Liver (tissue), 9 donors: ENCODE data around the gene CCDC12. TPM values are rescaled to one million over a fixed set of nuclear protein-coding genes. Genes with fewer than 3 reads are reported as not detected.

Experiments used
- DNase-seq: peaks from one replicate; pipeline ENCODE4 v3.0.0-alpha.2; 2017; ENCODE audit warnings: low spot score
- H3K27ac ChIP-seq, 2 donors: one replicate each; pipeline ENCODE4 v1.7.0; 2013; ENCODE audit warnings: inconsistent platforms in 2 of 2, low read length in 2 of 2, control low read depth in 1 of 2, low read depth in 1 of 2, mild to moderate bottlenecking in 1 of 2
- H3K27me3 ChIP-seq, 4 donors: one replicate each; pipeline versions ENCODE4 v1.6.1 to v1.7.0; 2013; ENCODE audit warnings: low read length in 3 of 4, inconsistent platforms in 1 of 4, mild to moderate bottlenecking in 1 of 4, moderate library complexity in 1 of 4; ENCODE audit not compliant: control insufficient read depth in 4 of 4, insufficient read depth in 4 of 4
- H3K36me3 ChIP-seq, 4 donors: one replicate each; pipeline versions ENCODE4 v1.6.1 to v1.7.0; 2013; ENCODE audit warnings: low read length in 3 of 4, mild to moderate bottlenecking in 3 of 4, low read depth in 1 of 4, moderate library complexity in 1 of 4; ENCODE audit not compliant: control insufficient read depth in 4 of 4, insufficient read depth in 3 of 4
- H3K4me1 ChIP-seq, 4 donors: one replicate each; pipeline versions ENCODE4 v1.6.1 to v1.7.0; 2013; ENCODE audit warnings: low read length in 3 of 4, mild to moderate bottlenecking in 3 of 4, moderate library complexity in 1 of 4; ENCODE audit not compliant: control insufficient read depth in 4 of 4, insufficient read depth in 4 of 4
- H3K4me3 ChIP-seq, 3 donors: one replicate each; pipeline versions ENCODE4 v1.6.1 to v1.7.0; 2013; ENCODE audit warnings: low read length in 3 of 3, control low read depth in 1 of 3, low read depth in 1 of 3, mild to moderate bottlenecking in 1 of 3
- H3K9ac ChIP-seq, 2 donors: one replicate each; pipeline ENCODE4 v1.7.0; 2013; ENCODE audit warnings: low read length in 2 of 2, mild to moderate bottlenecking in 2 of 2, moderate library complexity in 2 of 2, control low read depth in 1 of 2, low read depth in 1 of 2
- H3K9me3 ChIP-seq, 4 donors: one replicate each; pipeline versions ENCODE4 v1.6.1 to v1.7.0; 2013; ENCODE audit warnings: low read length in 3 of 4; ENCODE audit not compliant: control insufficient read depth in 4 of 4
- EGR1 ChIP-seq, 2 donors: IDR thresholded peaks; 2 replicates each; pipeline ENCODE4 v1.6.1; 2016 to 2018; ENCODE audit warnings: antibody characterized with exemption in 2 of 2, low read depth in 2 of 2
- FOXA1 ChIP-seq: IDR thresholded peaks from 2 replicates; pipeline ENCODE4 v1.6.1; 2016; ENCODE audit warnings: antibody characterized with exemption
- FOXA2 ChIP-seq: IDR thresholded peaks from 2 replicates; pipeline ENCODE4 v1.6.1; 2016; ENCODE audit warnings: antibody characterized with exemption
- GABPA ChIP-seq, 2 donors: IDR thresholded peaks in 1 of 2; conservative IDR thresholded peaks in 1 of 2; 2 replicates each; pipeline ENCODE4 v1.6.1; 2016; ENCODE audit warnings: antibody characterized with exemption in 2 of 2, mild to moderate bottlenecking in 1 of 2, moderate library complexity in 1 of 2
- HNF4A ChIP-seq, 2 donors: conservative IDR thresholded peaks; 2 replicates each; pipeline ENCODE4 v1.6.1; 2016; ENCODE audit warnings: antibody characterized with exemption in 2 of 2, mild to moderate bottlenecking in 2 of 2
- HNF4G ChIP-seq: IDR thresholded peaks from 2 replicates; pipeline ENCODE4 v1.6.1; 2016; ENCODE audit warnings: antibody characterized with exemption
- JUND ChIP-seq, 2 donors: IDR thresholded peaks; 2 replicates each; pipeline ENCODE4 v1.6.1; 2016; ENCODE audit warnings: antibody characterized with exemption in 2 of 2
- MAX ChIP-seq: IDR thresholded peaks from 2 replicates; pipeline ENCODE4 v1.6.1; 2016; ENCODE audit warnings: antibody characterized with exemption
- NR2F2 ChIP-seq: IDR thresholded peaks from 2 replicates; pipeline ENCODE4 v1.6.1; 2016; ENCODE audit warnings: antibody characterized with exemption
- RAD21 ChIP-seq, 2 donors: IDR thresholded peaks; 2 replicates each; pipeline ENCODE4 v1.6.1; 2016; ENCODE audit warnings: antibody characterized with exemption in 2 of 2, mild to moderate bottlenecking in 2 of 2
- RXRA ChIP-seq, 2 donors: IDR thresholded peaks; 2 replicates each; pipeline ENCODE4 v1.6.1; 2017 to 2018; ENCODE audit warnings: antibody characterized with exemption in 2 of 2, mild to moderate bottlenecking in 1 of 2
- SP1 ChIP-seq: IDR thresholded peaks from 2 replicates; pipeline ENCODE4 v1.6.1; 2018; ENCODE audit warnings: antibody characterized with exemption, mild to moderate bottlenecking
- TAF1 ChIP-seq: conservative IDR thresholded peaks from 2 replicates; pipeline ENCODE4 v1.6.1; 2016; ENCODE audit warnings: antibody characterized with exemption, mild to moderate bottlenecking
- YY1 ChIP-seq: IDR thresholded peaks from 2 replicates; pipeline ENCODE4 v1.6.1; 2016; ENCODE audit warnings: antibody characterized with exemption, mild to moderate bottlenecking
- ZBTB33 ChIP-seq: IDR thresholded peaks from 2 replicates; pipeline ENCODE4 v1.6.1; 2016; ENCODE audit warnings: antibody characterized with exemption
- WGBS: extraction: QIAGEN DNeasy Blood & Tissue Kit; methylation state at CpG from one replicate; pipeline ENCODE4 v1.1.7; 2013; 5-methylcytosine and 5-hydroxymethylcytosine counted together
- polyA plus RNA-seq, 2 donors: library from polyadenylated mRNA; stranded (reverse) in 1 of 2; unstranded in 1 of 2; fragments of 200-250 nt in 1 of 2; fragments of >200 nt in 1 of 2; fragmentation: Nextera tagmentation in 1 of 2; extraction: Ambion mirVana in 1 of 2; gene quantifications; one replicate each; pipeline versions ENCODE4 v1.2.1 to v1.2.3, GENCODE V29; 2013 to 2015
- total RNA-seq, 2 donors: library from RNA; depleted of rRNA; stranded (reverse); fragments of >200 nt; gene quantifications; one replicate each; pipeline ENCODE4 v1.2.3, GENCODE V29; 2014
- TF ChIP-seq, protein P1 (sequence below): IDR thresholded peaks from 2 replicates; pipeline ENCODE4 v1.6.1; 2016; ENCODE audit warnings: antibody characterized with exemption, mild to moderate bottlenecking
- TF ChIP-seq, protein P2 (sequence below): fragments of 150-350 bp; IDR thresholded peaks from 2 replicates; pipeline ENCODE4 v1.5.1; 2017; ENCODE audit warnings: improper control_type of control experiment, low read depth, low read length; ENCODE audit not compliant: missing input control
- TF ChIP-seq, protein P3 (sequence below): IDR thresholded peaks from 2 replicates; pipeline ENCODE4 v1.6.1; 2016; ENCODE audit warnings: antibody characterized with exemption
- donor health status: healthy.
- donor health status: healthy.
- donor health status: healthy.
- donor health status: healthy.
- donor health status: healthy.

Gene CCDC12
- total and polyA plus RNA-seq, 4 donors, result 8.5 to 35.1 (median 26.6) TPM

DNA sequence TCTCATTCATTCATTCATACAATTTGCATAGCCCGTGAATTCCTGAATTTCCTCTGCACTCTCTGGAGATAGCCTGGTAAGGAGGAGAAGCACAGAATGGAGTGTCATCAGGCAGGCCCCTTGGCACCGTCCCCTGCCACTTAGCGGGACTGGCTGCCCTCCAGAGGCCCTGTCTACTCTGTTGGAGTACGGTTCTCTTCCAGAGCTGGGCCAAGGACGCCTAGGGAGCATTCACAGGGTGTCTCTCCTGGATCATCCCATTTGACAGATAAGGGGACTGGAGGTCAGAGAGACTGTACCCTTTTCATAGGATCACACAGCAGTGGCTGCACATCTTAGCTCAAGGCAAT lies 51.0 kb downstream of the CCDC12 start:
- Histone ChIP-seq H3K36me3 (peaks cover 27 to 45% (median 34%) of the 10 kb centered on the region in 4 donors), H3K27me3 (no peaks in the 10 kb centered on the region), H3K4me3 (no peak overlapping the region), H3K4me1 (peaks cover 6 to 22% (median 13%) of the 10 kb centered on the region in 4 donors), H3K9me3 (no peaks in the 10 kb centered on the region), H3K27ac (no peak overlapping the region), H3K9ac (no peak overlapping the region)
- no peak for DNase-seq
- 50% methylated on average over 5 of the region's 5 CpGs for WGBS
- TF ChIP-seq GABPA (IDR thresholded peaks at IDR 0.05 in 1 of 2, conservative IDR thresholded peaks at IDR 0.05 in 1 of 2) (no peak), HNF4G (no peak), FOXA2 (no peak), TAF1 (no peak), RAD21 (IDR thresholded peaks at IDR 0.05) (no peak), YY1 (no peak), MAX (no peak), RXRA (IDR thresholded peaks at IDR 0.05) (no peak), JUND (IDR thresholded peaks at IDR 0.05) (no peak), FOXA1 (no peak), SP1 (no peak), ZBTB33 (no peak), NR2F2 (no peak), EGR1 (IDR thresholded peaks at IDR 0.05; ENCODE audit: low read depth in 2 of 2) (no peak), HNF4A (conservative IDR thresholded peaks at IDR 0.05) (no peak)
- TF ChIP-seq, protein P1, sequence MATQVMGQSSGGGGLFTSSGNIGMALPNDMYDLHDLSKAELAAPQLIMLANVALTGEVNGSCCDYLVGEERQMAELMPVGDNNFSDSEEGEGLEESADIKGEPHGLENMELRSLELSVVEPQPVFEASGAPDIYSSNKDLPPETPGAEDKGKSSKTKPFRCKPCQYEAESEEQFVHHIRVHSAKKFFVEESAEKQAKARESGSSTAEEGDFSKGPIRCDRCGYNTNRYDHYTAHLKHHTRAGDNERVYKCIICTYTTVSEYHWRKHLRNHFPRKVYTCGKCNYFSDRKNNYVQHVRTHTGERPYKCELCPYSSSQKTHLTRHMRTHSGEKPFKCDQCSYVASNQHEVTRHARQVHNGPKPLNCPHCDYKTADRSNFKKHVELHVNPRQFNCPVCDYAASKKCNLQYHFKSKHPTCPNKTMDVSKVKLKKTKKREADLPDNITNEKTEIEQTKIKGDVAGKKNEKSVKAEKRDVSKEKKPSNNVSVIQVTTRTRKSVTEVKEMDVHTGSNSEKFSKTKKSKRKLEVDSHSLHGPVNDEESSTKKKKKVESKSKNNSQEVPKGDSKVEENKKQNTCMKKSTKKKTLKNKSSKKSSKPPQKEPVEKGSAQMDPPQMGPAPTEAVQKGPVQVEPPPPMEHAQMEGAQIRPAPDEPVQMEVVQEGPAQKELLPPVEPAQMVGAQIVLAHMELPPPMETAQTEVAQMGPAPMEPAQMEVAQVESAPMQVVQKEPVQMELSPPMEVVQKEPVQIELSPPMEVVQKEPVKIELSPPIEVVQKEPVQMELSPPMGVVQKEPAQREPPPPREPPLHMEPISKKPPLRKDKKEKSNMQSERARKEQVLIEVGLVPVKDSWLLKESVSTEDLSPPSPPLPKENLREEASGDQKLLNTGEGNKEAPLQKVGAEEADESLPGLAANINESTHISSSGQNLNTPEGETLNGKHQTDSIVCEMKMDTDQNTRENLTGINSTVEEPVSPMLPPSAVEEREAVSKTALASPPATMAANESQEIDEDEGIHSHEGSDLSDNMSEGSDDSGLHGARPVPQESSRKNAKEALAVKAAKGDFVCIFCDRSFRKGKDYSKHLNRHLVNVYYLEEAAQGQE, result no peak
- TF ChIP-seq, protein P2, sequence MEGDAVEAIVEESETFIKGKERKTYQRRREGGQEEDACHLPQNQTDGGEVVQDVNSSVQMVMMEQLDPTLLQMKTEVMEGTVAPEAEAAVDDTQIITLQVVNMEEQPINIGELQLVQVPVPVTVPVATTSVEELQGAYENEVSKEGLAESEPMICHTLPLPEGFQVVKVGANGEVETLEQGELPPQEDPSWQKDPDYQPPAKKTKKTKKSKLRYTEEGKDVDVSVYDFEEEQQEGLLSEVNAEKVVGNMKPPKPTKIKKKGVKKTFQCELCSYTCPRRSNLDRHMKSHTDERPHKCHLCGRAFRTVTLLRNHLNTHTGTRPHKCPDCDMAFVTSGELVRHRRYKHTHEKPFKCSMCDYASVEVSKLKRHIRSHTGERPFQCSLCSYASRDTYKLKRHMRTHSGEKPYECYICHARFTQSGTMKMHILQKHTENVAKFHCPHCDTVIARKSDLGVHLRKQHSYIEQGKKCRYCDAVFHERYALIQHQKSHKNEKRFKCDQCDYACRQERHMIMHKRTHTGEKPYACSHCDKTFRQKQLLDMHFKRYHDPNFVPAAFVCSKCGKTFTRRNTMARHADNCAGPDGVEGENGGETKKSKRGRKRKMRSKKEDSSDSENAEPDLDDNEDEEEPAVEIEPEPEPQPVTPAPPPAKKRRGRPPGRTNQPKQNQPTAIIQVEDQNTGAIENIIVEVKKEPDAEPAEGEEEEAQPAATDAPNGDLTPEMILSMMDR, result no peak
- TF ChIP-seq, protein P3, sequence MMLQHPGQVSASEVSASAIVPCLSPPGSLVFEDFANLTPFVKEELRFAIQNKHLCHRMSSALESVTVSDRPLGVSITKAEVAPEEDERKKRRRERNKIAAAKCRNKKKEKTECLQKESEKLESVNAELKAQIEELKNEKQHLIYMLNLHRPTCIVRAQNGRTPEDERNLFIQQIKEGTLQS, result no peak
